Stimulated activated CD8-positive, alpha-beta memory T cell treated with anti-CD3 and anti-CD28 coated beads, Interleukin-15, amount 100 ng/mL, for 48 hours (primary cell): Measurements from ENCODE around the gene LIX1L.
"Not testable (repeated sequence)": the region's sequence is repeated elsewhere in the genome, so short reads cannot be mapped to it uniquely, and the experiment has no call there.

ENCODE experiments used
- DNase-seq, 2 donors: peaks; one replicate each; pipeline ENCODE4 v3.0.0-alpha.2; 2020; ENCODE audit warnings: low read depth in 2 of 2

LIX1L gene

DNA sequence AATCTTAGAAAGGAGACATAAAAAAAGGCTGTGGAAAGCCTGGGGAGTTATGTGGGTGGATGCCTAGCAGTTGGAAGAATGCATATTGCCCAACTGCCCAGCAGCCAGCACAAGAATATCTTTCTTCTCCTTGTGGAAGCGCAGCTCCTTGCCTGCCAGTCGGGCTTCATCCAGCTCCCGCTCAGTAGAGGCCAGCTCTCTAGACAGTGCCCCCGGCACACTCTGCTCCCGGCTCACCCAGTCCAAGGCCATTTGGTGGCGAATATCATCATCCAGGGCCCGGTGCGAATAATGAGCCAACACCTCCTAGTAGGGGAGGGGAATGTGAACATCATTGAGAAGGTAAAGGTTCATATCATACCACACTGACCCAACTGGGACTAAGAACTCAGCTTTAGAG is 21.6 kb downstream of the LIX1L start:
- DNase-seq, result no peak

DNA sequence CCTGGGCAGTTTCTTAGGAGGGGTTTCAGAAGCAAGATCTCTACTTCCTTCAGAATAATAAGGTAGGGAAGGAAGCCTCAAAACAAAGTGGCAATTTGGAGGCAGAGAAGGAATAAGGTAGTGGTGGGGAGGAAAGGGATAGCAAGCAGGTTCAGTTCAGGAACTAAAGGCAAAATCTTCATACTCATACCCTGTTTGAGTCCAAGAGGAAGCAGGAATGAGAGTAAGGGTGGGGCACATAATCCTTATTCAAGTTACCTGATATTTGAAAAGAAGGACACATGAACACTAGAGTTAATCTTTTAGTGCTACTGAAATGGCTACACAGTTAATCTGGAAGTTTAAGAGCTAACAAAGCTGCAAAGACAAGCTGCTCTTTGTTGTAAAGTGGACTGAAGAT is 22.1 kb downstream of the LIX1L start:
- no peak for DNase-seq

DNA sequence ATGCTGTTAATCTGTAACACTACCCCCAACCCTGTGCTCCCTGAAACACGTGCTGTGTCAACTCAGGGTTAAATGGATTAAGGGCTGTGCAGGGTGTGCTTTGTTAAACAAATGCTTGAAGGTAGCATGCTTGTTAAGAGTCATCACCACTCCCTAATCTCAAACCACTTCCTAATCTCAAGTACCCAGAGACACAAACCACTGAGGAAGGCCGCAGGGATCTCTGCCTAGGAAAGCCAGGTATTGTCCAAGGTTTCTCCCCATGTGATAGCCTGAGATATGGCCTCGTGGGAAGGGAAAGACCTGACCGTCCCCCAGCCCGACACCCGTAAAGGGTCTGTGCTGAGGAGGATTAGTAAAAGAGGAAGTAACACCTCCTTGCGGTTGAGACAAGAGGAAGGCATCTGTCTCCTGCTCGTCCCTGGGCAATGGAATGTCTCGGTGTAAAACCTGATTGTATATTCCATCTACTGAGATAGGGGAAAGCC is 25.3 kb downstream of the LIX1L start:
- DNase-seq, result not testable (repeated sequence)

DNA sequence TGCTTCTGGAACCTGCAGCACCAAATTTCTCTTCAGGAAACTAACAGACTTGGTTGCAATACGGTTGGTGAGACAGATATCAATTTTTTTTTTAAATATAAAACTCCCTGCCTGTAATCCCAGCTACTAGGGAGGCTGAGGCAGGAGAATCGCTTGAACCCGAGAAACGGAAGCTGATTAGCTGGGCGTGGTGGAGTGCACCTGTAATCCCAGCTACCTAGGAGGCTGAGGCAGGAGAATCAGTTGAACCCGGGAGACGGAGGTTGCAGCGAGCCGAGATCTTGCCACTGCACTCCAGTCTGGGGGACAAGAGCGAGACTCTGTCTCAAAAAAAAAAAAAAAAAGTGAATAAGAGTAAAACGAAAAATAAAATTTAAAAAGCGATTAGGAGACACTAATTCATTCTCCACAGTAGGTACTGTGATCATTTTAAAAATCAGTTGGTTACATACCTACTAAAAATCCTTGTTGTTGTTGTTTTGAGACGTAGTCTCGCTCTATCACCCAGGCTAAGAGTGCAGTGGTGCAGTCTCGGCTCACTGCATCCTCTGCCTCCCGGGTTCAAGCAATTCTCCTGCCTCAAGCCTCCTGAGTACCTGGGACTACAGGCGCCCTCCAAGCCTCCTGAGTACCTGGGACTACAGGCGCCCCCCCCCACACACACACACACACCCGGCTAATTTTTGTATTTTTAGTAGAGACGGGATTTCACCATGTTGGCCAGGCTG is 29.7 kb downstream of the LIX1L start:
- DNase-seq, result no peak

DNA sequence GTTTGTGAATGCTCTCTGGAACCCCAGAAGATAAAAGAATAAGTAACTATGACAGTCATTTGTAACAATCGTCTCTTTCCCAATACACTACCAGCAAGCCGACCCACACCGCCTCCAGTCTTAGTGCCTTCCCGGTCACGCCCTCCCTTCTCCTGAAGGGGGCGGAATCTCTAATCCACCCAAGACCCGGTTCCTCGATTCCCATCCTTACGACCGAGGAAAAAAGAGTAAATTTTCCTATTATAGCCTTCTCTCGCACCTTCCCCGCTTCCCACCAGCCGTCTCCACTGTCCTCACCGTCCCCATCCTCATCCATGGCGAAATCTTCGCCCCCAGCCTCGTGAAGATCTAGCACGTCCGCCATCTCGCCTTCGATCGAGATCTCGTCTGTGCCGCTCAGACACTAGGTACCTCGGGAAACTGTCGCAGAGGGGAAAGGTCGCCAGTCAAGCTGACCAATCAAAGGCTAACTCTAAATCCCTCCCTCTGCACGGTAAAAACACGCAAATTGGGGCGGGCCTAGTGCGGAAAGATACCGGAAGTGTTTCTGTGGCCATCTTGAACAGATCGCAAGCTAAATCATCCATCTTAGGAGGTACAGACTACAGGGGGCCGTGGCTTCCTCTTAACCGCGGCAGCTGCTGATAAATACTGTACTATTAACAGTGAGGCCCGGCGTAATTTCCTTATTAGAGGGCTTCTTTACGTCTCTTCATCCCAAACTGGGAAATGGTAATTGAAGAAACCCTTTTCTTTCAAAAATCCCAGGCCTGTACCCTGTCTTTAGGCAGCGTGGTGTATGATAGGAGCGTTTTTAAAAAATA is 30.5 kb downstream of the LIX1L start, which contains the start of gene RBM8A:
Gene RBM8A (minus strand): TSS at position 422 of the 824 bp plus-strand sequence. CDS start 58 bp downstream, at position 364.
- peak; percentile 87 to 89 for DNase-seq

DNA sequence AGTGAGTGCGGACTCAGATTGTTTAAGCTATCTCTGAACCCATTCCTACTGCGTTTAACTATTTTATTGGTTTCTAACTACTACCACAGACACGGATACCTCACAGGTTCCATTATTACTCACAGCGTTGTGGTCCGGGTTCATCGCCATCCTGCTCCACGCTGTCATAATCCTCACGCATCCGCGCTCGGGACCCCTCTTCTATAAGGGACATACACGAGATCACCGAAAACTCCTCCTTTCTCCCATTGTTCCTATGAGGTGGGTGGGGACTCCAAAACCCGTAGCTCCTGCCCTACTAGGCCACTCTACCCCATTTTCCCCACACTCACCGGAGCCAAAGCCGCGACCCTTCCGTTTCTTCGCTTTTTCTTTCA is 31.1 kb downstream of the LIX1L start:
- peak; percentile 27 to 42 for DNase-seq

DNA sequence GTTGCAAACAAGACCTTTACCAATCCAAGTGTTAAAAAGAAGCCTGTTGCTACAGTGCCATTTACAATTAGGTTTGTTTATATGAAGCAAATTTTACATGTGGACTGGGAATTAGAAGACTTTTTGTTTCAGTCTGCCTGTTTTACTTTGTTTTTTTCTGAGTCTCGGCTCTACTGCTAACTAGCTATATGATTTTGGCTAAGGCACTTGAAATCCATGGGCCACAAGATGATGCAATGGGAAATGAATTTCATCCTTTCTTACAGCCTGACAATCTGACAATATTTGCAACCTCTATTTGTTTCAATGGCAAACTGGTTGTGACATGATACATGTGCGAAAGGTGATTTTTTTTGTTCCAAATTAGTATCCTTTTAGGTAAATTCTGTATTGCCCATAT is 35.6 kb downstream of the LIX1L start:
- no peak for DNase-seq

DNA sequence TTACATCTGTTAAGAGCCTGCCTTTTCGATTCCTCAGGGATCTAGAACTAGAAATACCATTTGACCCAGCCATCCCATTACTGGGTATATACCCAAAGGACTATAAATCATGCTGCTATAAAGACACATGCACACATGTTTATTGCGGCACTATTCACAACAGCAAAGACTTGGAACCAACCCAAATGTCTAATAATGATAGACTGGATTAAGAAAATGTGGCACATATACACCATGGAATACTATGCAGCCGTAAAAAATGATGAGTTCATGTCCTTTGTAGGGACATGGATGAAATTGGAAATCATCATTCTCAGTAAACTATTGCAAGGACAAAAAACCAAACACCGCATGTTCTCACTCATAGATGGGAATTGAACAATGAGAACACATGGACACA is 37.5 kb downstream of the LIX1L start:
- DNase-seq, result not testable (repeated sequence)

DNA sequence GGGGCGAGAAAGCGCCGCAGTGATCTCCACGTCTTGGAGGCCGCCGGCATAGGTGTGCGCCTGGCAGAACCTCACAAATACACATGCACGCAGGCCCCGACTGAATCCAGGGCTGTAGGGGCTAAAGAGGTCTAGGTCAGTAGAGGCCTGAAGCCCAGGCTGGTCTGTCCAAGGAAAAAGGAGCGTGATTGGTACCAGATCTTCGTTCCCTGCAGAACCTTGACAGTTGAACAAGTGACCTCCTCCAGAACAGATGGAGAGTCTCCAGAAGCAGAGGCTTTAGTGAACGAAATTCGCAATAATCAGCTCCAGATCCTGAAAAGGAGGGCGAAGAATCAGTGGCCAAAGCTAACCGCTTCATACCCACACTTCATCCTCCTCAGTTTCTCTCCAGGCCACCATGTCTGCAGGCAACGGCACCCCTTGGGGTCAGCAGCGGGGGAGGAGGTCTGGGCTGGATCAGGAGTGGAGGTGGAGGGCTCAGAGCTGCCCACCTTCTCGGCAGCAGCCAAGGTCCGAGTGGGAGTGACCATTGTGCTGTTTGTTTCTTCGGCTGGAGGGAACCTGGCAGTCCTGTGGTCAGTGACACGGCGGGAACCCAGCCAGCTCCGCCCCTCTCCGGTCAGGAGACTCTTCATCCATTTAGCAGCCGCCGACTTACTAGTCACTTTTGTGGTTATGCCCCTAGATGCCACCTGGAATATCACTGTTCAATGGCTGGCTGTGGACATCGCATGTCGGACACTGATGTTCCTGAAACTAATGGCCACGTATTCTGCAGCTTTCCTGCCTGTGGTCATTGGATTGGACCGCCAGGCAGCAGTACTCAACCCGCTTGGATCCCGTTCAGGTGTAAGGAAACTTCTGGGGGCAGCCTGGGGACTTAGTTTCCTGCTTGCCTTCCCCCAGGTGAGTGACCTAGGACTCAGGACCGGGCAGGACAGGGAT is 38.6 kb downstream of the LIX1L start:
- DNase-seq, result no peak

DNA sequence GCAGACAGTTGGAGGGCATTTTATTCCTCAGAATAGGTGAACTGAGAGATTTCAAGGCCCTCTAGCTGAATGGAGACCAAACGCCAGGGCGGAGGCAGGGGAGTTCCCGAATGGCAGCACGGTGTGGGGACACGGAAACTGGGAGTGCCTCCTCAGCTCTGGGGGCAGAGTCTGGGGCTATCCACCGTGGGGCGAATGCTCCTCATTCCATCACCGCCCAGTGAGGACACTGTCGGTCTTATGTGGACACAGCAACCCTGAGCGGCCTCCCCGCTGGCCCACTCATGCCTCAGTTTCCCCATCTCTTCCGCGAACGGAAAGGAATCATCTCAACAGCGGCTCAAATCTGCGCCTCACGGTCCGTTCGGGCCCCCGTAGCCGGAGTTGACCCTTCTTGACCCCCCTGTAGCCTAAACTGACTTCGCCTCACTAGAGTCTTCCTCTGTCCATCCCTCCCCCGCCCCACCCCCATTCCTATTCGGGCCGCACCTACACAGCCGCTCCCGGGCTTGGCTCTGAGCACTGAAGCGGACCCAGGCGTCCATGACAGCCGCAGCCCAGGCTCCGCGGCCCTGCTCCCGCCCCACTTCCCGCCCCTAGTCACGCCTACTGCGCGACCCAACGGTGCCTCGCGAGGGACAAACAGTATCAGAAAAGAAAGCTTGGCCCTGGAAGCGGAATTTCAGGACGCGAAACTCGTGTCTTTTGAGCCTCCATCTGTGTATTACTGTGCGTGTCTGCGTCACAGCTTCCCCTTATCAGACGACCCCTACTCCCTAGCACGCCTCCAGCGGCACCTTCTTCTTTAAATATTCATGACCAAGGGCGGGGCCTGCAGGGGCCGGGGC is 39.4 kb downstream of the LIX1L start, which contains the start of gene PEX11B:
Gene PEX11B (minus strand): TSS at position 574 of the 848 bp plus-strand sequence. CDS start 29 bp downstream, at position 545.
- peak; percentile 83 to 84 for DNase-seq

DNA sequence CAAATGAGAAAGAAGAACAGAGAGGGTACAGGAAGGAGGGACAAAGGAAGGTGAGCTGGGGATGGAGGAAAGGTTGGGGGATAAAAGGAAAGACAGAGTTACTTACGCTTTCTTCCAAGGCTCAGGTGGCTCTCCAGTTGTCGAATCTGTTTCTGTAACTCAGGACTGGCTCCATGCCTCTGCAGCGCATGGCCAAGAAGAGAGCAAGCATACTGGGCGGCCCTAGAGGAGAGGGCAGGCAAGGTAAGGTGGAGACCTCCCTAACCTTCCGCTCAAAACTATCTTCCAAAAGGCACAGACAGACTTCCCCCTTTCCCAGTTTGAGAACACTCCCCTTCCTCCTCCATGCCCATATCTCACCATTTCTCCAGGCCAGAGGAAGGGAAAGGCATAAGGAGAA is 40.2 kb downstream of the LIX1L start:
- DNase-seq, result no peak

DNA sequence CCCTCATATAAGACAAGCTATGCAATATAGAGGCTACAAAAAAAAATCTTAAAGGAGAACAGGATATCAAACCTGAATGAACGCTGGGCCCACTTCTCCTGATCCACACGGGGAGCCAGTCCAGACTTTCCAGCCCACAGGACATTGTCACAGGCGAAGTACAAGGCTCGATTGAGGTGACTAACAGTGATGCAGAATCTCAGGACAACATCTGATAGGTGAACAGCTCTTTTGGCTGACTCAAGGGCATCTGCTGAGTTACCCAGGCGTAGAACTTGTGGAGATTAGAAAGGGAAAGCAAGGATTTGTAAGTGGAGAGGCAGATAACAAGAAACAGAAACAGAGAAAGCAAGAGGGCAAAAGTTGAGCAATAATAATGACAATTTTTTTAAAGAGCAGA is 41.1 kb downstream of the LIX1L start:
- DNase-seq, result no peak

DNA sequence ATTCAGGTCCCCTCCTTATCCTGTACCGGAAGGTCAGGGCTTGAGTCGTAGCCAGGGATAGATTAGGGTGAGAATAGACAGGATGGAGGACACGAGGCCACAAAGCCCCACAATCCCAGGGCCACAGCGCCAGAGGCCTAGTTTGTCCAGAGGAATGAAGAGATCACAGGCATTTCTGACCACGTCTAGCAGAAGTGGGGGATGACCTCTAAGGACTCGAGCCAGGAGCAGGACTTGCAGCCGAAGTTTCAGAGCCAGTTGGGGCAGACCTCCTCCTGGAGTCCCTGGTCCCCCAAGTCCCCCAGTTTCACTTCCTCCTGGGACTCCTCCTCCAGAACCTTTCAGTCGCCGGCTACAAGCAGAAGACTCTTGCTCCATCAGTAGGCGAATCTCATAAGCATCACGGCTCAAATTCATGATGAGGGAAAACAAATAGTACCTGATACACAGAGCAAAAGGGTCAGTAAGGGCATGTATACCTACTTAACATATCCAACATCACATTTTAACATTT is 45.6 kb downstream of the LIX1L start:
- DNase-seq, result no peak

DNA sequence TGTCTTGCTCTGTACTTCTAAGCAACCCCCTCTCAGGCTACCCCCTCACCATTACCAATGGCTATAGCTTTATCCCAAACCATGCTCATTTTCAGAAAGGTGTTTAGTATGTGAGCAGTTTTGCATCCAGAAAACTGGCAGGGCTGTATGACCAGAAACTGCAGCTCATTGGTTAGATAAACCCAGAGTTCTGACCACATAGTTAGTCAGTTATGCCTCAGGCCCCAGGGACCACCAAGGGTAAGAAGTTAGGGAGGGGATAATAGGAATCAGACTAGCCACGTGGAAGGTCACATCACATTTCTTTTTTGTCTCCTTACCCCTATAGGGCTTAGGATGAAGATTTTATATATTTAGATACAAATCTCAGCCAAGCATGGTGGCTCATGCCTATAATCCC is 49.2 kb downstream of the LIX1L start:
- DNase-seq, result no peak

DNA sequence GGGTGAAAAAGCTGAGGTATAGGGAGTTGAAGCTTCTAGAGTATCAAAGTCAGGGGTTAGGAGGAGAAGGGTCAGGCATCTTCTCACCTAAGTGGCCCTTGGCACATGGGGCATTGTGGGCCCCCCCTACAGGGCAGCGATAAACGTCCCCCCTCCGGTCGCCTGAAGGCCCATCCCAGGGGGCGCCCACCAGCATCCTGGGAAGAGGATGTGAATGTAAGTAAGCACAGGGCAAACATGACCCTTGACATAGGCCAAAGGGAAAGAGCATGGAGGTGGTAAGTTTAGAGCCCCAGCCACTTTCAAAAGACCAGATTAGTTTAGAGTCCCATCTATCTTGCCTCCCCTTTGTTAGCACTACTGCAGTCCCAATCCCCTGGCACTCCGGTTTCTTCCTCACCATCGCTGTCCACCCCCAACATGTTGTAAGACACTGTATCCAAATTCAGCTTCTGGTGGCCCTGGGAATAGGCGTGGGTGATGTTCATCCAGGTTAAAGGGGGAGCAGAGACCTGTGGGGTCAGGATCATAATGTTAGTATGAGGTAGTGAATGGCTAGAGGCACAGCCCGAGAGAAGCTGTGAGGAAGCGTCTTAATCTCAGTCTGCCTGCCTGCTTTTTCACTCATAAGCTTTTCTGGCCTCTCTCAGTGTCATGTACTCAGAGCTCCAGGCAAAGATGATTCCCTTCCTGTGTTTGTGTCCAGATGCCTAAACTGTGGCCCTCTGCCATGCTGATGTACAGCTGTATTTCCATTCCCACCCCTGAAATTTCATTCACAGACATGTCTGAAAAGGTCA is 50.7 kb downstream of the LIX1L start:
- no peak for DNase-seq

DNA sequence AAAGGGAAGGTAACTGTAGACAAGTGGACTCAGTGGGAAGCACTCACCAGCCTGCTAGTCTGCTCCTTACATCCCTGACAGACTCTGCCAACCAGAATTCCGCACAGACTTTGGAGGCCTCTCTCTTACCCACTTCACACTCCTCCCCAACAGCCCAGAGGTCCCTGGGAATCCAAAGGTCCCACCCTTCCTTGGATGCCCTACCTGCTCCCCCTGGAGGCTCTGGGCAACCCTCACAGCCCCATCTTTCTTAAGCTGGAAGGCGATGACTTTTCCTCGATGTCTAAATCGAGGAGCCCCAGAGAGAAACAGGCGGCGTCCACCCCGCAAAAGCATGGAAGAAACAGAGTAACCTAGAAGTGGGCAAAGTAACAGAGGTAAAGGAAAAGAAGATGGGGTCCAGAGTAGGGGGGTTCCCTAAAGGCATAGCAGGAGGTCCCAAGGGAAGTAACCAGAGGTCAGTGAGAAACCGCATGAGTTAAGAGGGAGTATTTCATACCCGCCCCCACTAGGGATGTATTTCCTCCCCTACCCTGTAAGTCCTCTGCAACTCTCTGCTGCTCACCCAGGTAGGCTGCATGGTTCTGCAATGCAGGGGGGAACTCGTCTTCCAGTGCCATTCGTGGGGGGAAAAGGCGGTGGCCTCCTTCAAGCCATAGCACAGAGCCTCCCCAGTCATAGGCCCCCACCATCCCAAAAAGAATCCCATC is 56.4 kb downstream of the LIX1L start:
- no peak for DNase-seq

DNA sequence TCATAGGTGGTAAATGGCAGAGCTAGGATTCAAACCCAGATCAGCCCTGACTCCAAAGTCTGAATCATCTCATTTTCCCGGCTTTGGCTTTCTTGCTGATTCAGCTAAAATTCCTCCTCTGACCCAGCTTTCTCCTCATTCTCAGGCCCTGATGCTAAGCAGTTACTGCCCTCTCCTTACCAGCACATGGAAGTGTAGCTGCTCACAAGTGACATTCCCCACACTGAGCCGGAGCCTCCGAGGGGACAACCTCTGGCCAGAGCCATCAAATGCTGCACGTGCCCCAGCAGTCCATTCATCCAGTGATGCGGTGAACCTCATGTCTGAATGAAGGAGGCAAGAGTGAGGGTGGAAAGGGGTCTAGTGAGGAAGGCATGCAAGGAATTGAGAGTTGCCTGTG is 59.1 kb downstream of the LIX1L start:
- DNase-seq, result no peak

DNA sequence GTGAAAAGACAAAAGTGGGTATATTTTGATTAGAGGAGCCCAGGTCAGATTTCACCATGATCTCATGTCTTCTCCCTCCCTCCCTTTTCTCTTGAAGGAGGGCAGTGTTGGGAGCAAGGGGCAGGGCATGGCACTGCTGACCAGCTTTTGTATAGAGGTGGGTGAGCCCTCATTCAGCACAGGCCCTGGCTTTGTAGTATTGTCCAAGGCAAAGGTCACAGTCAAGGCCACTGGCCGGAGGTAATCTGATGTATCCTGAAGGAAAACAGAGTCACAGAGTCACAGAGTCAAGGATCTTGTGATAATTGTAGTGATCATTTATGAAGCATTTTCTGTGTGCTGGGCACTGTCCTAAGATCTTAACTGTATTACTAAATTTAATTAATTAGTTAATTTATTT is 59.8 kb downstream of the LIX1L start:
- DNase-seq, result no peak

DNA sequence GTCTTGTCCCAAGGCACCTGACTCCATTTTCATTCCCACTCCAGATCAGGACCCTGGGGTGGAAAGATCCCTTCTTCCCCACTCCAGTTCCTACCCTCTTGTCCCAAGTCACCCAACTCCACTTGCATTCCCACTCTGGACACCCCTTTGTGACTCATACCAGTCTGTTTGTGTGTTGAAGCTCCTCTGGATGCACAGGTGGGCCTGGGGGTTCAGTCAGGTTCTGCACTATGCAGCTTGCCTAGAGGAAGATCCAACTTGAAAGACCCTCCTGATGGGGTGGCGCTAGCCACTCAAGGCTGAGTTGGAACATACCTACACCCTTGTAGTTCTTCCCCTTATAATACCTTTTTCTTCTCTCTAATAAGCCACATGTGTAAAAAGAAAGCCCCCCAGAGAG is 62.3 kb downstream of the LIX1L start:
- no peak for DNase-seq
